ENCODE results near the gene PTPRK.

GRCh38 chr6:128319946-128320345 is 200.5 kb downstream of the PTPRK start:
- TF ChIP-seq CTCF (IDR thresholded peaks at IDR 0.05) = no peak
- no peak for TF ChIP-seq POLR2A (IDR thresholded peaks at IDR 0.05)

Measured in lower leg skin (tissue), 3 donors.